GM12864 (cell line): ENCODE results near the gene ARSJ.

Experiments used
- DNase-seq: peaks from one replicate; pipeline ENCODE4 v3.0.0-alpha.2; 2011; ENCODE audit warnings: low read depth
- H3K4me3 ChIP-seq: 2 replicates; pipeline ENCODE4 v1.5.1; 2011; ENCODE audit warnings: mild to moderate bottlenecking, low read depth, low read length, control low read depth
- CTCF ChIP-seq: IDR thresholded peaks from 2 replicates; pipeline ENCODE4 v1.5.1; 2011; ENCODE audit warnings: low read depth, mild to moderate bottlenecking, moderate library complexity, low read length, control low read depth, inconsistent platforms; ENCODE audit errors: missing control alignments

Gene ARSJ

DNA sequence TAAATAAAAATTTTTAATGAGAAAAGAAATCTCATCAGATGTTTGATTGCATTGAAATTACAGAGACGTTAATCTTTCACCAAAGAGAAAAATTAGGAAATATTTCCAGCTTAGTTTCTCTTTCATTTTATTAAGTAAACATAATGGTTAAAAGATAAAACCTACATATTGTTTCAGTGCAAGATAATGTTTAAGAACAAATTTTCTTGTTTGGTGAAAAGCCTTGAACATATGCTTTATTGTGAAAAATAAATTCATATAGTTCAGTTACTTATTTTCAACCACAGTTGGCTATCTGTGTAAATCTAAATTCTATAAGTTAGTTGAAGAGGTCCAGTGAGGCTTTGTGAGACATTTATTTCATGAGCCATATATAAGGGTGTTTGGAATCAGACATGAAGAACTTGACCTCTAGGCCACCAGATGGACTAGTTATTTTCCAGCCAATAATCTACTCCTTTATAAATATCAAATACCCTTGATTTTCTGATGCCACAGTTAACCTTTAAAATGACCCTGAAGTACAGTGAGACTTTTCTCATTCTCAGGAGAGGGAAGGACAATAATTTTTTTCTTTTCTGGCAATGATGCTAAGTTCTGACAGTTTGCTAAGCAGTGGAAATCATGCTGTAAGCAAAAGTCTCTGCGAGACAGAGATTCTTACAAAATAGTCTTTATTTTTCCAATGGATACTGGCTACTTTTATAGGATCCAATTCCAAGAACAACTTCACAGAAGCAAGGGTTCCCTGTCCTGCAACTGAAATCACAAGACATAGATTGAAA is 2.5 kb downstream of the ARSJ start:
- DNase-seq: no peak
- no peak for TF ChIP-seq CTCF
- H3K4me3 ChIP-seq: no peak overlapping the region

- TF ChIP-seq CTCF: no peak
- H3K4me3 ChIP-seq: no peak overlapping the region
- DNase-seq: no peak
Measured at GRCh38 chr4:113975578-113975977, 3.9 kb downstream of the ARSJ start.

DNA sequence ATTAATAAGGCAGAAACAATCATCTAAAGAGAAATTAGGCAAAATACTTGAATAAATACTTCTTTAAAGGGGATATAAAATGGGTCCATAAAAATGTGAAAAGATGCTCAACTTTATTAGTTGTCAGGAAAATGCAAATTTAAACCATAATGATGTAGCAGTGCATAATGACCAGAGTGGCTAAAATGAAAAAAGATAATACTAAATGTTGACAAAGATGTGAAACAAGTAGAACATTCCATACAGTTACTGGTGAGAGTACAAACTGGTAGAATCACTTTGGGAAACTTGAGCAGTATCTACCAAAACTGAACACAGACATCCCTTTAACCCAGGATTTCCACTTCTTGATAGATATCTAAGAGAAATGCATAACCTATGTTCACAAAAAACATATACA is 5.0 kb downstream of the ARSJ start:
- H3K4me3 ChIP-seq: no peak overlapping the region
- no peak for TF ChIP-seq CTCF
- no peak for DNase-seq

DNA sequence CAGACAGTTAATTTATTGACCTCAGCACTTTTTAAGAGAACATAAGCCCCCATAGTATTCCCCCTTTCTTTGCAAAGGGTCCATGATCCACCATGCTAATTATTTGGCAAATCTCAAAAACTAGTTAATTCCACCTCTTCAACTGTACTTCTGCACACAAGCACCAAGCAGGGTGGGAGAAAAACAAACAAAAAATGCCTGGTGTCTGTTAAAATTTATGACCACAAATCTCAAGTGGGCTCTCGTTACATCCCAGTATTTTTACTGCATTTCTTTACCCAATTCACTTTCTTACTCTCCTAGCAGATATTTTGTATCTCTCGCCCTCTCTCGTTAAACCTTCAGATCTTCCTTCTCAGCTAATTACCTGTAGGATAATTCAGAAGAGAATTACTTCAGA is 6.1 kb downstream of the ARSJ start:
- no peak for DNase-seq
- no peak overlapping the region for H3K4me3 ChIP-seq
- no peak for TF ChIP-seq CTCF

- DNase-seq: no peak
- no peak for TF ChIP-seq CTCF
- no peak overlapping the region for H3K4me3 ChIP-seq
Measured at GRCh38 chr4:113972781-113973180, 6.7 kb downstream of the ARSJ start.

GRCh38 chr4:113971706-113972360 is 7.6 kb downstream of the ARSJ start:
- TF ChIP-seq CTCF: no peak
- H3K4me3 ChIP-seq: no peak overlapping the region
- no peak for DNase-seq

- no peak overlapping the region for H3K4me3 ChIP-seq
- no peak for TF ChIP-seq CTCF
- DNase-seq: no peak
Measured at GRCh38 chr4:113969709-113970334, 9.6 kb downstream of the ARSJ start.
